OCI-LY3 (cell line): ENCODE results near the gene CLPTM1L.

Experiments
- CTCF ChIP-seq: fragments of 200-600, 300-600 bp; sonication (generic); IDR thresholded peaks from 2 replicates; pipeline ENCODE4 v1.5.1; 2014; ENCODE audit warnings: antibody characterized with exemption, low read length, low read depth
- EZH2phosphoT487 ChIP-seq: fragments of 200-600 bp; shearing (Covaris generic); IDR thresholded peaks from 2 replicates; pipeline ENCODE4 v1.6.1; 2018; ENCODE audit warnings: antibody characterized with exemption, mixed run types, low read depth

- TF ChIP-seq CTCF (no peak), EZH2phosphoT487 (no peak)
These were observed 64.5 kb downstream of the CLPTM1L start for GRCh38 chr5:1280177-1281037.
